Nucleus accumbens (tissue), 56 donors: ENCODE measurements around the gene GSDME.
A peak's percentile ranks its signal among the peaks of the same experiment; 100 is the strongest.
"Not testable (repeated sequence)": the region's sequence is repeated elsewhere in the genome, so short reads cannot be mapped to it uniquely, and the experiment has no call there.

ENCODE experiments used
- DNase-seq, 56 donors: peaks; one replicate each; lab custom pipeline; 2025; lab: John Stamatoyannopoulos, UW

The GSDME gene

DNA sequence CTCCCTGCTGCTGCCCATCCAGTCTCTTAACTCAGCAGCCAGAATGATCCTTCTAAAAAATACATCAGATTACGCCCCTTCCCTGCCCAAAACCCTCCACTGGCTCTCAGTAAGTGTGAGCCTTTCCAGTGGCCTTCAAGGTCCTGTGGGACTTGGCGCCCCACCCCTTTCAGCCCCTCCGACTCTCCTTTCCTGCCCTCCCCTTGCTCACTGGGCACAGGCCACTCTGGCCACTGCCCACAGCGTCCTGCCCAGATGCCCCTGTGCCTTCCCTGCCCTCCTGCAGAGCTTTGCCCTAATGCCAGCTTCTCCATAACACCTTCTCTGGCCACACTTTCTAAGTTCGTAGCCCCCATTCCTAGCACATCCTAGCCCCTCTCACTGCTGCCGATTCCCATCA is 13.8 kb downstream of the GSDME start:
- DNase-seq = no peak

DNA sequence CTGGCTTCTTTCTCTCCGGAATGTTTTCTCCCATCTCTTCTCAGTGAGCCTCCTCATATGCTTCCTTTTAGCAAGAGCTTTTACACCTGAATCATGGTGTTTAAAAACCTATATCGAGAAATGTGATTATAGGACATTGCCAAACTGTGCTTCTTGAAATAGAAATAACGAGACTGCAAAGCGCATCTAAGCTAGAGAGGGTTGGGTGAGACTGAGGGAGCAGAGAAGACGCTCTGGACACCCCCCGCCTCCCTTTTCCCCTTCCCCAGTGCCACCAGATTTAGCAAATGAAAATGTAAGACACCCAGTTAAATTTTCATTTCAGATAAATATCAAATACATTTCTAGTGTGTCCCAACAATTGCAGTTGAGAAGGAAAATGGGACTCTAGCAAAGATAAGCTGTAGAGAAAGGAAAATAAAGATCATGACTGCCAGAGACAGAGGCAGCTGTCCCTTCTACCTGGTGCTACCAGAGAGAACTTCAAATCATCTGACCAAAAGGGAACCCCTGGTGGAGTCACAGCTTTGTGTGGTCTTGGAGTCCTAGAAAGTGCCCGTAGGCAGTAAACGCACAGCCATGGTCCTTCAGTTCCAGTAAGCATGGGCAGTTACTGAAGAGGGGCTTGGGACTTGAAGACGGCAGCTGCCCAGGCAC is 14.6 kb downstream of the GSDME start:
- DNase-seq = no peak

DNA sequence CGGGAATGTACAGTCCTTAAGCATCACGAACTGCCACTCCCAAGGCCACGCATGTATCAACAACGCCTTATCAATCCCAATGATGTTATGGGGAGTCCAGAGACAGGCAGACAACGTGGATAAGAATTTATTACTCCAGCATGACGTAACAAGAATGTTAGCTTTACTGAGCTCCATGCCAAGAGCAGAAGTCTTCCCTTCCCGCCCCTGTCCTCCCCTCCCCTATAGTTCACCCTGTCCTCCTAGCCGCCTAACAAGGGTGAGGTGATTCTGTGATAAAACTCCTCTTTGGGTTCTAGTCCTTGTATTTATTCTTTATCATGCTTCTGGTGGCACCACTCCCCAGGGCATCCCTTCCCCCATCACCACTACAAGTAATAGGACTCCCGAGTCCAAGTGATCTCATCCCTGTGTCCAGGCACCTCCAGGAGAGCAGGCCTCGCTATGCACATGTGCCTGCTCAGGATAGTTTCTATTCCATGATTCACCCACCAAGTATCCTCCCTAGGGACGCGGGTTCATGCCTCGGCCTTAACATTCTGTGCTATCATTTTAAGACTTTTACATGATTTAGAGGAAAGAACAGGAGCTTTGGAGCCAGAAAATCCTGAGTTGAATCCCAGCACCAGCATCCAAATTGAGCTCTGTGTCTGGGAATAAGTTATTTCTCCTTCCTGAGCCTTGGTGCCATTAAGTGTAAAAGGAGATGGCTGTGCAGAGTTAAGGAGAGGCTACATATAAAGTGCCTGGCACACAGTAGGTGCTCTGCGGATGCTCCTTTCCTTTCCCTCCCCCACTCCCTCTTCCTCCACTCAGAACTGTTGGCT is 15.4 kb downstream of the GSDME start:
- no peak for DNase-seq

DNA sequence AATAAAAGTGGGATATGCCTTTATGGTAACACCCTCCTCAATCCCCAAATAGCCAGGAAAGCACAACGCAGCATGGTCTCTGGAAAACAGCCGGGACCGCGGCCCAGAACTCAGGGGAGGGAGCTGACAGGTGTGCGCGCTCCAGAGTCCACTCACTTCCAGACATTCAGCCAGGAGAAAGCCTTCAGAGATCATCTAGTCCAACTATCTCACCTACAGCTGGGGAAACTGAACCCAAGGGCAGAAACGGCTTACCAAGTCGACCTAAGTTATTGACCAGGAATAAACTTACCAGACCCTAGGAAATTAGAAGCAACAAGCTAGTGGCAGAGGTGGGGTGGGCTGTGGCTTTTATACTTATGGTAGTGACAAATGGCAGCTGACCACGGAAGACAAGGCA is 16.4 kb downstream of the GSDME start:
- DNase-seq = no peak

DNA sequence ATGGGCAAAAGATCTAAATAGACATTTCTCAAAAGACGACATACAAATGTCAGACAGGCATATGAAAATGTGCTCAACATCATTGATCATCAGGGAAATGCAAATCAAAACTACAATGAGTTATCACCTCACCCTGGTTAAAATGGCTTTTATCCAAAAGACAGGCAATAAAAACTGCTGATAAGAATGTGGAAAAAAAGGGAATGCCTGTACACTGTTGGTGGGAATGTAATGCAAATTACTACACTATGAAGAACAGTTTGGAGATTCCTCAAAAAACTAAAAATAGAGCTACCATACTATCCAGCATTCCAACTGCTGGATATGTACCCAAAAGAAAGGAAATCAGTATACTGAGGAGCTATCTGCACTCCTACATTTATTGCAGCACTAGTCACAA is 18.0 kb downstream of the GSDME start:
- DNase-seq = no peak

DNA sequence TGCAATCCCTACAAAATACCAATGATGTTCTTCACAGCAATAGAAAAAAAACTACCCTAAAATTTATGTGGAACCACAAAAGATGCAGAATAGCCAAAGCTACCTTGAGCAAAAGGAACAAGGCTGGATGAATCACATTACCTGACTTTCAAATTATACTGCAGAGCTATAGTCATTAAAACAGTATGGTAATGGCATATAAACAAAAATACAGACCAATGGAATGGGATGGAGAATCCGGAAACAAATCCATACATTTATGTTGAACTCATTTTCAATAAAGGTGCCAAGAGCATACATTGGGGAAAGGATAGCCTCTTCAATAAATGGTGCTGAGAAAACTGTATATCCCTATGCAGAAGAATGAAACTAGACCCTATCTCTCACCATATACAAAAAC is 18.7 kb downstream of the GSDME start:
- no peak for DNase-seq

DNA sequence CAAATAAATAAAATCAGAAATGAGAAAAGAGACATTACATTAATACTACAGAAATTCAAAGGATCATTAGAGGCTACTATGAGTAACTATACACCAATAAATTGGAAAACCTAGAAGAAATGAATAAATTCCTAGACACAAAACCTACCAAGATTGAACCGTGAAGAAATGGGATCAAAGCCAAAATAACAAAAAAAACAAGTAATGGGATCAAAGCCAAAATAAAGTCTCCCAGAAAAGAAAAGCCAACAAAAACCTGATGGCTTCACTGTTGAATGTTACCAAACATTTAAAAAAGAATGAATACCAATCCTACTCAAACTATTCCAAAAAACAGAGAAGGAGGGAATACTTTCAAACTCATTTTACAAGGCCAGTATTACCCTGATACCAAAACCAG is 20.0 kb downstream of the GSDME start:
- no peak for DNase-seq

DNA sequence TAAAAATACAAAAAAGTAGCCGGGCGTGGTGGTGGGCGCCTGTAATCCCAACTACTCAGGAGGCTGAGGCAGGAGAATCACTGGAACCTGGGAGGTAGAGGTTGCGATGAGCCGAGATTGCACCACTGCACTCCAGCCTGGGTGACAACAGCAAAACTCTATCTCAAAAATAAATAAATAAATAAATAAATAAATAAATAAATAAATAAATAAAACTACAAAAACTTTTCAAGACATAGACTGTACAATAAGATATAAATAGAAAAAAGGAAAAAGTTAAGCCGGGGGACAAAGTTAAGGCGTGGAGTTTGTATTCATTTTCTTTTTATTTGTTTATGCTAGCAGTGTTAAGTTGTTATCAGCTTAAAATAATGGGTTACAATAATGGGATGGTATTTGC is 21.7 kb downstream of the GSDME start:
- DNase-seq = not testable (repeated sequence)

DNA sequence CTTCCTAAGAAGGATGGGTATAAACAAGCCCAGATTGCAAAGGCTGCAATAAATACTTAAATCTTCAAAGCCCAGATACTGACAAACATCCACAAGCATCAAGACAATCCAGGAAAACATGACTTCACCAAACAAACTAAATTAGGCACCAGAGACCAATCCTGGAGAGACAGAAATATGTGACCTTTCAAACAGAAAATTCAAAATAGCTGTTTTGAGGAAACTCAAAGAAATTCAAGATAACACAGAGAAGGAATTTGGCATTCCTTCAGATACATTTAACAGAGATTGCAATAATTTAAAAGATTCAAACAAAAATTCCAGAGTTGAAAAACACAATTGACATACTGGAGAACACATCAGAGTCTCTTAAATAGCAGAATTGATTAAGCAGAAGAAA is 23.0 kb downstream of the GSDME start:
- no peak for DNase-seq

DNA sequence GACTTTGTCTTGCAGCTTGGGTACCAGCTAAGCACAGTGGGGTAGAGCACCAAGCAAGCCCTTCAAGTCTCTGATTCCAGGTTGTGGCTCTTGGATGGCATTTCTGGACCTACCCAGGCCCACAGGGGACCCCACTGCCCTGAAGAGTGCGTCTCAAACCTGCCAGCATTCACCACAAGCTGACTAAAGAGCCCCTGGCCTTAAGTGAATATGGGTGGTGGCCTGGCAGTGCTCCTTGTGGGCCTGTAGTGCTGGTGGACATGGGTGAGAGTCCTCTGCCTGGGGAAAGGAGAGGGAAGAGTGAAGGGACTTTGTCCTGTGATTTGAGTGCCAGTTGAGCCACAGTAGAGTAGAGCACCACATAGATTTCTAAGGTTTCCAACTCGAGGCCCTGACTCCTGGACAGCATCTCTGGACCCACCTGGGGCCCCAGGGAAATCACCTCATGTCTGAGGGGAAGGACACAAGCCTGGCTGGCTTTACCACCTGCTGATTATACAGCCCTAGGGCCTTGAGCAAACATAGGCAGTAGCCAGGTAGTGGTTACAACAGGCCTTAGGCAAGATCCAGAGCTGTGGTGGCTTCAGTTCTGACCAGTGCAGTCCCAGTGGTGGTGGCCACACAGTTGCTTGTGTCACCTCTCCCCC is 23.7 kb downstream of the GSDME start:
- no peak for DNase-seq

DNA sequence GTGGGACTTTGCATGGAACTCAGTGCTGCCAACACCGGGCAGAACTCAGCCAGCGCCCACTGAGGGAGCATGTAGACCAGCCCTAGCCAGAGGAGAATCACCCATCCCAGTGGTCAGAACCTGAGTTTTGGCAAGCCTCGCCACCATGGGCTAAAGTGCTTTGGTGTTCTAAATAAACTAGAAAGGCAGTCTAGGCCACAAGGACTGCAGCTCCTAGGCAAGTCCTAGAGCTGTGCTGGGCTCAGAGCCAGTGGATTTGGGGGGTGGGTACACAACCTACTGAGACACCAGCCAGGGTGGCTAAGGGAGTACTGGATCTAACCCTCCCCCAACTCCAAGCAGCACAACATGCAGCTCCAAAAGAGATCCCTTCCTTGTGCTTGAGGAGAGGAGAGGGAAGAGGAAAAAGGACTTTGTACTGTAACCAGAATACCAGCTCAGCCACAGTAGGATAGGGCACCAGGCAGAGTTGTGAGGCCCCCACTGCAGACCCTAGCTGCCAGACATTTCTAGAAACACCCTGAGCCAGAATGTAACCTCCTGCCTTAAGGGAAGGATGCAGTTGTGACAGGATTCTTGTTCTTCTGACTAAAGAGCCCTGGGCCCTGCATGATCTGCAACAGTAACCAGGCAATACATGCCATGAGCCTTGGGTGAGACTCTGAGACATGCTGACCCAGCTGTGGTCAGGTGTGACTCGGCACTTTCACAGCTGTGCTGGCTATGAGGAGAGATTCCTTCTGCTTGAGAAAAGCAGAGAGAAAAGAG is 24.4 kb downstream of the GSDME start:
- no peak for DNase-seq

DNA sequence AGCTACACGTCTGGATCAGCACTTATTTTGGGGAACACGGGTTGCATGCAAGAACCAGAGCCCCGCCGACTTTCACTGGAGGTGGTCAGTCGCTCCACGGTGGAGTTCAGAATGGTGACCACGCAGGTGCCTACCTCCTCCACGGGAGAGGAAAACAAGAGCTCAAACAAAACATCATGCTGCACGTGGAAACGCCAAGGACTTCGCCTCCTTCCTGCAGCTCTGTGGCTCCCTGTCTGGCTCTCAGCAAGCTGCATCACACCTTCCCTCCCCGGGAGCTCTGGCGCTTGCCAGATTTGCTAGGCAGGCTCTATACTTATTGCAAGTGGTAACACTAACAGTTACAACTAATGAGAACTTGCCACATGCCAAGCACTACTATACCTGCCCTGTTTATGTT is 26.0 kb downstream of the GSDME start:
- DNase-seq = no peak

DNA sequence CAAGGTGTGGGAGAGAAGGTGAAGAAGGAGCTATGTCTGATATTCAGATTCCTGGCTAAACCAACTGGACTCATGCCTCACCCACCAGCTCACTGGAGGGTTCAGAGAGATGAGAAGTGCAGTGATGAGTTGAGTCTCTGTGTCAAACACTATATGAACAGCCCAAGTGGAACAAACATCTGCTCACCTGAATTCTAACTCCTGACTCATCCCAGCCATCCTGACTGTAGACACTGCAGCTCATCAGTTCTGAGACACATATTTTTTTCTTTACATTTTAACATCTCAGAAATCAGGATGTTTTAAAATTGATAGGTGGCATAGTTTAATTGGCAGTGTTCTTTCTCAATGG is 27.3 kb downstream of the GSDME start:
- no peak for DNase-seq

DNA sequence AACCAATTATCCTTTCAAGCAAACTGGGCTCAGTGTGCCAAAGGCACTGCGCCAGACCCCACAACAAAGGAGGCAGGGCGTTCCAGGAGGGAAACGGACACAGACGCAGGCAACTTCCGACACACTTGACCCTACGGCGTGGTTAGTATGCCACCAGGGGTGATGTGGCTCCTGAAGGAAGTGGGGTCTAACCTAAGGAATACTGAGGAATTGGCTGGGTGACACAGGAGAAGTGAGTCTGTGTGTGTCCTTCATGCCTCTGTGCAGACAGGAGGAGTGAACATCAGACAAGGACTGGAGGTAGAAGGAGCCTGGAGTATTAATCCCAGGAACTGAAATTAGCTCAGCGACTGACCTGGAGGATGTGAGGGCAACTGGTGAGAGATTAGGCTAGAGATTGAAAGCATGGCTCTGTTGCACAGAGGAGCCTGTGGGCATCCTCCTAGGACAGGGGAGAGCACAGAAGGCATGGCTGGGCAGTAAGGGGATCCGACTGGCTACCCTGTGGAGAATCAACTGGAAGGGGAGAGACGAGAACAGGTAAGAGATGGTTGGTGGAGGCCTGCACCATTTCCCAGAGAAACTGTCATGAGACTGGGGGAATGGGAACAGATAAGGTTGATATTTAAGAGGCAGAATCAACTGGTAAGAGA is 27.8 kb downstream of the GSDME start:
- DNase-seq = peak in 8 of 56 donors; percentile 11 to 39 (median 28)

DNA sequence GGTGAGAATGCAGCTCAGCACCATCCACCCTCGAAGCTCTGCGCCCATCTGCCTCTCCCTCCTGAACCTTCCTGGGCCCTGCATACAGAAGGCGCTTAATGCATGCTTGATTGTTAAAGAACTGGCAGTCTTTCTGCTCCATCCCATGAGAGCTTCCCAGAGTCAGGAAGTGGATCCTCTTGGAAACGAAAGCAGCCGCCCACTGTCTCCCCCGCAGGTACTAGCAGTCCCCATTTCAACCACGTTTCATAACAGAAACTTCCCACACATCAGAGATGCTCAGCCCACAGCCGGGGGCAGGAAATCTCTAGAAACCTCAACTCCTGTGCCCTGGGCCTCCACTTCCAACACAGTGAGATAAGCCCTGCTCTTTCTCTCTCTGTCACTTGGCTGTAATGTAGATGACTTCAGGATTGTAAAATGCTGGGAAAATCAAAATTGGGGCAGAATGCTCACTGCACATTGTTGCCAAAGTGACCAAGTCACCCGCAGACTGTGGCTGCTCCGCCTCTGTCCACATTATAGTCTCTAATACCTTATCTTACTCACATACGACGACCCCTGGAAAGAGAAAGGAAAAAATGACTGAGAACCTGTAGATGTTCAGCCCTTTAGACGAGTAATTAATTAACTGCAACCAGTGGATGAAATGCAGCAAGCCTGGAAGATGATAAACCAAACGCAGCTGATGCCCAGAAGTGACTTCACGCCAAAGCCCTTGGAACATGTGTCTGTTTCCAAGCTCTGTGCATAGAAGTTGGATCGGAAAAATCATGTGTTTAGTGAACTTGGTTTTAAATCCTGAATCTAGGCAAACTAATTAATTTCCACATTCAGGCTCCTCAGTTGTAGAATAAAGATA is 28.5 kb downstream of the GSDME start:
- DNase-seq = peak in 7 of 56 donors; percentile 25 to 63 (median 34)

DNA sequence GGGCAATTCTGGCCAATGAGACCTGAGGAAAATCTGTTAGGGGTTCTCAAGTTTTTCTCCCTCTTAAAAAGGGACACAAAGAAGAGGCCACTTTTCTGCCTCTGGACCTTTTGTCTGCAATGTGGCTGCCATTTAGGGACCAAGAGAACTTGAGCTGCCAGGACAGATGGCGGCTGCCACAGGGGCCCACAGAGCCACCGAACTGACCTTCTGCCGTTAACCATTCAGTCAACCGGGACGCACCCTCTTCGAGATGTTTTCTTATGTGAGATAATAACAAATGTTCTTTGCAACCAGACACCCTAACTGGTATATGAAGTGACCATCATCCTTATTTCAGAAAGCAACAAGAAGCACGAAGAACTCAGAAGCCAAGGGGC is 29.2 kb downstream of the GSDME start:
- DNase-seq = no peak

DNA sequence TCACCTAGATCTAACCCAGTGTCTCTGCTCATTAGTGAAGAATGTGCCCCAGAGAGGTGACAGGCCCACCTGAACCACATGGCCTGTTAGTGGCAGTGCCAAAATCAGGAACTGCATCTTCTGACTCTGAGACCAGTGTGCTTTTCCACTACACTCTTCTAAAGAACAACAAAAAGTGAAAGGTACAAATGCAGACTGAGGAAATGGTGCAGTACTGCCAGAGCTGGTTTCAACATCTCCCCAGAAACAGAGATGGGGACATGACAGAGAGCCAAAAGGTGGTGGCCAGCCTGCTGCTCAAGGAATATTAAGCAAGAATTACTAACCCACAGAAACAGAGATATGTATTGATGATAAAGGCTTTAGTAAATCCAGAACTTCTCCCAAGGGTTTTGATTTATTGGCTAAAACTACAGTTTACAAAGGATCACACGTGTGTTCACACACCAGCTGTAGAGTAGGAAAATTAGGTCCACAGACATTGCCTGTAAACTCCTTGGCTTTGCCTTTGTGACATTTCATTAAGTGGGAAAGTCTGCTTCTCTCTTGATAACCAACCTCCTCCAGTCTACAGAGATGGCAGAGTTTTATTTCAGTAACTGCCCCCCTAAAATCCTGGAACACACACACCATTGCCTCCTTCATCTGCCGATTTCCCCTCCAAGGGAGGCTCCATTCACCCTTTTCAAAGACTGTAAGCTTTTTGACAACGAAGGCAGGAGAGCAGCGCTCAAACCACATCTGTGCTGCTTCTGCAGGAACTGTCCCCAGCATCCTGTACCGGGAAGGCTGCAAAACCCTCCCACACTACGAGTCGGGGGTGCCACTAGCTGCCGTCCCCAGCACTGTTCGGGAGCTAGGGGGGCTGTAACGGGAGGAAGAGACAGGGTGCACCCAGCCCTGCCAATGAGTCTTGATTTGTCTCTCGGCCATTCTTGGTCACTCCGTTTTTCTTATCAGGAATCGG is 29.8 kb downstream of the GSDME start:
- no peak for DNase-seq

DNA sequence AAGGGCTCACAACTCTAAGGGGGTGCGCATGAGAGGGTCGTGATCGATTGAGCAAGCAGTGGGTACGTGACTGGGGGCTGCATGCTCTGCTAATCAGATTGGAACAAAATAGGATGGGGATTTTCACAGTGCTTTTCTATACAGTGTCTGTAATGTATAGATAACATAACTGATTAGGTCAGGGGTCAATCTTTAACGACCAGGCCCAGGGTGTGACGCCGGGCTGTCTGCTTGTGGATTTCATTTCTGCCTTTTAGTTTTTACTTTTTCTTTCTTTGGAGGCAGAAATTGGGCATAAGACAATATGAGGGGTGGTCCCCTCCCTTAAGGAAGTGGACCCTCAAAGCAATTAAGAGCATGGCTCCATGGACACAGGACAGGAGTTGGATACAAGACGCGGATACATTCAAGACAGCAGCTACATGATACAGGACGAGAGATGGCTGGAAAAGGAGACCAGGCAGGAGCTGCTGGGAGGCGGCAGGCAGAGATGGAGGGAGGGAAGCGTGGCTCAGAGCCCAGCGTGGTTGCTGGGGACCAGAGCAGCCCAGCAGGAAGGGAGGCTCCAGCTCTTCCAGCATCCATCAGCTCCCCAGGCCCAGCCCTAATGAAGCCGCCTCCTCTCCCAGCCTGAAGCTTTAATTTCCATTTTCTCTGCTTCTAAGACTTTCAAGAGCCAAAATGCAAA is 31.6 kb downstream of the GSDME start:
- no peak for DNase-seq
